Effector memory CD8-positive, alpha-beta T cell (primary cell): ENCODE measurements around the gene SHISAL2A.

Experiments
- ATAC-seq: fragments of 150-1000 bp; cut with Tn5 transposase; replicated peaks from 2 replicates; pipeline ENCODE4 v1.10.0; 2021; ENCODE audit warnings: mild to moderate bottlenecking, moderate library complexity
- DNase-seq, 3 experiments: peaks; one replicate each; pipeline ENCODE4 v3.0.0; 2021
- H3K27ac Mint-ChIP-seq, 2 donors: one replicate each; pipeline ENCODE4 v1.8.0; 2022; ENCODE audit warnings: mild to moderate bottlenecking in 2 of 2, mixed read lengths in 2 of 2, moderate library complexity in 2 of 2
- H3K27me3 Mint-ChIP-seq, 2 donors: one replicate each; pipeline ENCODE4 v1.8.0; 2022; ENCODE audit warnings: mixed read lengths in 2 of 2
- H3K36me3 Mint-ChIP-seq: one replicate; pipeline ENCODE4 v1.8.0; 2022; ENCODE audit warnings: mild to moderate bottlenecking, moderate library complexity, mixed read lengths; ENCODE audit not compliant: insufficient read depth
- H3K4me1 Mint-ChIP-seq, 2 donors: one replicate each; pipeline ENCODE4 v1.8.0; 2022; ENCODE audit warnings: low read depth in 2 of 2, mixed read lengths in 2 of 2
- H3K4me3 Mint-ChIP-seq, 2 donors: one replicate each; pipeline ENCODE4 v1.8.0; 2022; ENCODE audit warnings: mild to moderate bottlenecking in 2 of 2, mixed read lengths in 2 of 2, moderate library complexity in 2 of 2
- H3K9me3 Mint-ChIP-seq, 2 donors: one replicate each; pipeline ENCODE4 v1.8.0; 2022; ENCODE audit warnings: mixed read lengths in 2 of 2

Gene SHISAL2A

GRCh38 chr1:52601991-52602855, 30.7 kb upstream of the SHISAL2A start, which contains the start of gene GPX7:
GPX7 (plus strand) TSS chr1:52602371; CDS start chr1:52602410, 39 bp downstream.
- peaks cover 39 to 45% of the 10 kb centered on the region in 2 donors for H3K4me1 Mint-ChIP-seq
- peak within 1 kb of the TSS; percentile 84 to 86 for H3K4me3 Mint-ChIP-seq

GRCh38 chr1:52602856-52603600, 29.9 kb upstream of the SHISAL2A start:
- Mint-ChIP-seq H3K4me3 (peak overlapping the region; percentile 84 to 86), H3K9me3 (no peaks in the 10 kb centered on the region), H3K27ac (peak overlapping the region; percentile 93 to 98), H3K4me1 (peaks cover 36 to 52% of the 10 kb centered on the region in 2 donors), H3K27me3 (no peaks in the 10 kb centered on the region), H3K36me3 (peaks cover 10% of the 10 kb centered on the region)
- ATAC-seq: peak; percentile 26
- peak in 1 of 3 experiments; percentile 28 for DNase-seq

More at GRCh38 chr1:52601991-52602855, 30.7 kb upstream of the SHISAL2A start, which contains the start of gene GPX7:
- no peaks in the 10 kb centered on the region for H3K9me3 Mint-ChIP-seq
- H3K36me3 Mint-ChIP-seq: peaks cover 10% of the 10 kb centered on the region
- peak within 1 kb of the TSS; percentile 93 to 98 for H3K27ac Mint-ChIP-seq
- no peaks in the 10 kb centered on the region for H3K27me3 Mint-ChIP-seq
- peak; percentile 86 for ATAC-seq
- DNase-seq: peak; percentile 56 to 59 (median 56)

- no peak for DNase-seq
- ATAC-seq: no peak
- Mint-ChIP-seq H3K36me3 (peaks cover 10% of the 10 kb centered on the region), H3K27ac (peak overlapping the region; percentile 93 to 98), H3K4me3 (peak overlapping the region; percentile 84 to 86), H3K4me1 (peaks cover 35 to 52% of the 10 kb centered on the region in 2 donors), H3K9me3 (no peaks in the 10 kb centered on the region), H3K27me3 (no peaks in the 10 kb centered on the region)
Measured at GRCh38 chr1:52603630-52604029, 29.3 kb upstream of the SHISAL2A start.

GRCh38 chr1:52604063-52604770, 28.8 kb upstream of the SHISAL2A start:
- Mint-ChIP-seq H3K4me3 (peak overlapping the region; percentile 84 to 86), H3K36me3 (peaks cover 11% of the 10 kb centered on the region), H3K4me1 (peaks cover 35 to 52% of the 10 kb centered on the region in 2 donors), H3K9me3 (no peaks in the 10 kb centered on the region), H3K27ac (peak overlapping the region; percentile 63 to 98), H3K27me3 (no peaks in the 10 kb centered on the region)
- DNase-seq: no peak
- no peak for ATAC-seq

- Mint-ChIP-seq H3K4me1 (peaks cover 22 to 39% of the 10 kb centered on the region in 2 donors), H3K4me3 (no peak overlapping the region), H3K27me3 (no peaks in the 10 kb centered on the region), H3K27ac (peak overlapping the region; percentile 20 to 38), H3K9me3 (no peaks in the 10 kb centered on the region), H3K36me3 (peaks cover 15% of the 10 kb centered on the region)
- no peak for ATAC-seq
- DNase-seq: no peak
Measured at GRCh38 chr1:52613636-52614373, 19.2 kb upstream of the SHISAL2A start.

- peak overlapping the region in 1 of 2 donors; percentile 75 for H3K27ac Mint-ChIP-seq
- peaks cover 22 to 39% of the 10 kb centered on the region in 2 donors for H3K4me1 Mint-ChIP-seq
- DNase-seq: no peak
- no peaks in the 10 kb centered on the region for H3K9me3 Mint-ChIP-seq
- no peaks in the 10 kb centered on the region for H3K27me3 Mint-ChIP-seq
- H3K36me3 Mint-ChIP-seq: peaks cover 9% of the 10 kb centered on the region
- H3K4me3 Mint-ChIP-seq: no peak overlapping the region
- no peak for ATAC-seq
Measured at GRCh38 chr1:52614671-52615070, 18.3 kb upstream of the SHISAL2A start.

- H3K27me3 Mint-ChIP-seq: no peaks in the 10 kb centered on the region
- H3K27ac Mint-ChIP-seq: peak overlapping the region; percentile 60 to 75
- no peak for ATAC-seq
- no peak overlapping the region for H3K4me3 Mint-ChIP-seq
- DNase-seq: no peak
- peaks cover 4% of the 10 kb centered on the region for H3K36me3 Mint-ChIP-seq
- no peaks in the 10 kb centered on the region for H3K9me3 Mint-ChIP-seq
- peaks cover 26 to 42% of the 10 kb centered on the region in 2 donors for H3K4me1 Mint-ChIP-seq
Measured at GRCh38 chr1:52615489-52616042, 17.4 kb upstream of the SHISAL2A start.

- no peaks in the 10 kb centered on the region for H3K27me3 Mint-ChIP-seq
- peaks cover 11 to 23% of the 10 kb centered on the region in 2 donors for H3K4me1 Mint-ChIP-seq
- H3K36me3 Mint-ChIP-seq: peaks cover 11% of the 10 kb centered on the region
- no peak overlapping the region for H3K4me3 Mint-ChIP-seq
- ATAC-seq (no peak), DNase-seq (no peak)
- no peak overlapping the region for H3K27ac Mint-ChIP-seq
- H3K9me3 Mint-ChIP-seq: no peaks in the 10 kb centered on the region
Measured at GRCh38 chr1:52621950-52622349, 11.0 kb upstream of the SHISAL2A start.

GRCh38 chr1:52623812-52624211, 9.2 kb upstream of the SHISAL2A start:
- ATAC-seq (no peak), DNase-seq (no peak)
- Mint-ChIP-seq H3K9me3 (no peaks in the 10 kb centered on the region), H3K36me3 (peaks cover 15% of the 10 kb centered on the region), H3K27ac (peak overlapping the region in 1 of 2 donors; percentile 61), H3K4me3 (no peak overlapping the region), H3K4me1 (peaks cover 14 to 27% of the 10 kb centered on the region in 2 donors), H3K27me3 (no peaks in the 10 kb centered on the region)

GRCh38 chr1:52627028-52627427, 5.9 kb upstream of the SHISAL2A start:
- Mint-ChIP-seq H3K27ac (peak overlapping the region in 1 of 2 donors; percentile 69), H3K4me1 (peaks cover 26 to 33% of the 10 kb centered on the region in 2 donors), H3K4me3 (peak overlapping the region in 1 of 2 donors; percentile 53), H3K27me3 (no peaks in the 10 kb centered on the region), H3K9me3 (no peaks in the 10 kb centered on the region), H3K36me3 (peaks cover 15% of the 10 kb centered on the region)
- ATAC-seq (no peak), DNase-seq (no peak)

- Mint-ChIP-seq H3K9me3 (no peaks in the 10 kb centered on the region), H3K27me3 (no peaks in the 10 kb centered on the region), H3K4me3 (no peak overlapping the region), H3K27ac (peak overlapping the region in 1 of 2 donors; percentile 35), H3K36me3 (peaks cover 23% of the 10 kb centered on the region), H3K4me1 (peaks cover 35 to 45% of the 10 kb centered on the region in 2 donors)
- ATAC-seq (no peak), DNase-seq (no peak)
Measured at GRCh38 chr1:52628614-52629324, 4.2 kb upstream of the SHISAL2A start.

- no peaks in the 10 kb centered on the region for H3K9me3 Mint-ChIP-seq
- peaks cover 25% of the 10 kb centered on the region for H3K36me3 Mint-ChIP-seq
- H3K27ac Mint-ChIP-seq: peak overlapping the region; percentile 35 to 52
- DNase-seq (no peak), ATAC-seq (no peak)
- H3K27me3 Mint-ChIP-seq: no peaks in the 10 kb centered on the region
- H3K4me1 Mint-ChIP-seq: peaks cover 41 to 50% of the 10 kb centered on the region in 2 donors
- H3K4me3 Mint-ChIP-seq: no peak overlapping the region
Measured at GRCh38 chr1:52629325-52629643, 3.7 kb upstream of the SHISAL2A start.
